Umbilical cord (tissue), 2 donors: ENCODE measurements around the gene SH3PXD2A. TPM values are rescaled to one million over a fixed set of nuclear protein-coding genes. Genes with fewer than 3 reads are reported as not detected.

Experiments used
- DNase-seq: peaks from one replicate; pipeline ENCODE4 v3.0.0-alpha.2; 2015; ENCODE audit warnings: low spot score
- total RNA-seq: library from RNA; depleted of rRNA; stranded (reverse); fragments of >200 nt; gene quantifications from one replicate; pipeline ENCODE4 v1.2.3, GENCODE V29; 2014; ENCODE audit warnings: low replicate concordance; ENCODE audit not compliant: insufficient read depth

Gene SH3PXD2A
- total RNA-seq, 1 donor from 2014 or later: 38.3 TPM

DNA sequence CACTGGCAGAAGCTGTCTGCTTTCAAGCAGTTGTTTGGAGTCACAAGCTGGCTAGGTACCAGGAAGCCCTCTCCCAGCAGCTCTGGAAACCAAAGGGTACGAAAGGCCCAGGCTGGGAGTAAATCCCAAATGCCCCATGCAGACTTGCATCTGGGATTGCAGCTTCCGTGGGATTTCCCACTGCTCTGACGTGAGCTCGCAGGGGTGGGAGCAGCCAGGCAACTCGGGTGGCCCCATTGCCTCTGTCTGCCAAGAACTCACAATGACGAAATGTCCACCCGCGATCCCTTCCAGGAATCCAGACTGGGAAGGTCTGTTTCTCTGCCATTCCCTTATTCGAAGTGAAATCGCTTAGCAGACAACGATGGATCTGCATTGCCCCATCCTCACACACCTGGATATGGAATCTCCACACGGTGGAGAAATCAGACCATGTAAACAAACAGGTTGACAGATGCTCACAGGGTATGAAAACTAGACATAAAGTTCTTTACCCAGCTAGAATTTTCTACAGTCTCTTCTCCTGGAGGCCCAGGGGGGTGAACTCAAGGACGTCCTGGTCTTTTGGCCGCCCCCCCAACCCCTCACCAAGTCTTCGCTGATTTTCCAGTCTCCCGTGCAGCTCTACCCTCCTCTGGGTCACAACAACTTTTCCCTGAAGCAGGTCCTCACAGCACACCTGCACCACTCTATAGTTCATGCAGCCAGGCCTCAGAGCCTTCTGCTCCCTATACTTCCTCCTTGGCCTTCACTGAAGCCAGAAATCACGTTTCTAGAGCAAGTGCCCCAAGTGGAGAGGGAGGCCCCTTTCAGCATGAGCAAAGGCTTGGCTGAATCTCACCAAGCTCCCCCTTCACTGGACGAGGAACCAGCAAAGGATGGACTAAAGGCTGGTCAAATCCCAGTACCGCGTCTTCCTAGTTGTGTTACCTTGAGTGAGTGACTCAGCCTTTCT lies 20.0 kb downstream of the SH3PXD2A start:
- DNase-seq: peak; percentile 88

GRCh38 chr10:103834436-103835095 lies 20.8 kb downstream of the SH3PXD2A start:
- no peak for DNase-seq

DNA sequence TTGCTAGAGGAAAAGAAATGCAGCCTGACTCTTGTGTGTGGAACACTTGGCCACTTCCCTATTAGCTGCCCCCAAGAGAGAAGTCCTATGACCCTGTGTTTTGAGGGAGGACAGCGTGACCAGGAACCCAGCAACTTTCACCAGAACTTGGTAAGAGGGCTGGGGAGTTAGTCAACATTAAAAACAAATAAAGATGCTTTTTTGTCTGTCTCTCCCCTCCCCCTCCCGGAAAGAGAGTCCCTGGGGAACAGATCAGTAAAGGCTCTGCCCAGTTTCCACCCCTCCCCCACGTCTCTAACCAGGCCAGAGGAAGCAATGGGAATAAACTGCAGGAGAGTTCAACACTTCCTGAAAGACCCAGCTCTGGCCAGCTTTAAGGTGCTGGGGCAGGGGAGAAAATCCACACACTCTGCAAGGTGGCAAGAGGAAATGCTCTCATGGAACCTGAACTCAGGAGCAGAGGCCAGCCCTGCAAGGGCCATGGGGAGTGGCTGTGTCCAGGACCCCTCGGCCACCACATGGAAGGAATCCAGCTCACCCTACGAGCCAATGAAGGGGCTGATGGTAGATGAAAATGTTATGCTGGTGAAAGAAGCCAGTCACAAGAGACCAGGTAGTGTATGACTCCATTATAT lies 21.5 kb downstream of the SH3PXD2A start:
- no peak for DNase-seq

GRCh38 chr10:103832806-103833205 lies 22.6 kb downstream of the SH3PXD2A start:
- no peak for DNase-seq

DNA sequence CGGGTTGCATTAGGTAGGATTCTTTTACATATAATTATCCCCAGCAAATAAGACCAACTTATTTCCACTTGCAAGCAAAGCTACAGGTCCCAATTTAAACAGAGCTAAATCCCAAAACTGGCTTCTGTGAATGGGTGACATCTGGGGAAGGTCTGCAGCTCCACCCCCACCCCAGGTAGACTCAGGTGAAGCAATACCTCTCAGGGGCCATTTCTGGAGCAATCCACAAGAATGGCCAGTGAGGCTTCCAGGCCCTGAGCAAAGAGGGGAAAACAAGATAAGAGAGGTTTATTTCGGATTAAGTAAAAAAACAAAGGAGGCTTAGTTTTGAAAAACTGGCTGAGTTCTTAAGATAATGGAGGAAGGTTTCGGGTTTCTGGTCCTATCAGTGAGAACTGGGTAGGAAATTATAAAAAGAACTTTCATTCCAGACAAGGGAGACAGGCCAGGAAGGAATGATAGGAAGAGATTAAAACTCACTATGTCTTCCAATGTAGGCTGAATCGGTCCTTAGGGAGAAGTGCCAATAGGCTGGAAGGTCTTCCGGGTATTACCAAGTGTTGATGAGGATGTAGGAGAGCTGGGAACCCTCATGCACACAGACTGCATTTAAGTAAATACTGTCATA lies 25.4 kb downstream of the SH3PXD2A start:
- peak; percentile 47 for DNase-seq

GRCh38 chr10:103829278-103829677 lies 26.1 kb downstream of the SH3PXD2A start:
- DNase-seq: no peak

GRCh38 chr10:103828587-103829197 lies 26.7 kb downstream of the SH3PXD2A start:
- DNase-seq: no peak

GRCh38 chr10:103828107-103828506 lies 27.3 kb downstream of the SH3PXD2A start:
- no peak for DNase-seq

DNA sequence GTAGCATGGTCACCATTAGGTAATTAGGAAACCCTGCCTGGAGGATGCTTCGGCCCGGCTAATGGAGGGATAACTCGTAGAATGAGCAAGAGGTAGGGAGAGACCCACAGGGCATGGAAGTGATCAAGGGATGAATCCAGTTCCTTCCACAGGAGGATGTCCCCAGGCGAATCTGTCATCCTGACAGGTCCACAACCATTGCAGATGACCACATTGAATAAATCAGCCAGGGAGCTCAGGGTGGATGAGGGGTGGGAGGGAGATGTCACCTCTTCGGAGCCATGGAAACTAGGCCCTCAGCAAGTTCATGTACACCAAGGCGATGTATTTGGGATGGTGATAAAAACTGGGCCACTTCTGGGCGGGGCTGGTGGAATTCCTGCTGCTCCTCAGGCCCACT lies 28.5 kb downstream of the SH3PXD2A start:
- DNase-seq: no peak

GRCh38 chr10:103824281-103824680 lies 31.1 kb downstream of the SH3PXD2A start:
- no peak for DNase-seq

DNA sequence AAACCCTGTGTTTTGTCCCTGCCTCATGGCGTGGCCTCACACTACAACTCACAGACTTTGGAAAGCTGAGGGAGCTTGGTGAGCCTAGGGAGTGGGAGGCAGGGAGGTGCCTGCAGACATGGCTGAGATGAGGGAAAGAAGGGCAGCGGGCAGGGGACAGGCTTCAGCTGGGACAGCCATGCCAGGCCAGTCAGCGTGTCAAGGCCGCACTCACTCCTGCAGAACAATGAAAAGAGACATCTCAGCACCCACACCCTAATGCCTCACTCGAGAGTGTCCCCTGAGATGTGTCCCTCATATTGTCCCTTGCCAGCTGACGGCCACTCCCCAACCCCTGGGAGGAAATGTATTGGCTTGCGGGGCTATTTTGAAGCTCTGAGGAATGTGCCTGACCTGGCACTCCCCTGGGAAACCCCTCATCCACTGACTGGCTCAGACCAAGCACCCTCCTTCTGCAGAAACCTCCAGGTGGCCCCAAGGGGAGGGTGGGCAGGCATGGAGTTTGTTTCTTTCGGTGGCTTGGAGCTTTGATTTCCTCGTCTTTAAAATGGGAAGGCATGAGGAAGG lies 31.6 kb downstream of the SH3PXD2A start:
- DNase-seq: no peak

GRCh38 chr10:103822800-103823199 lies 32.6 kb downstream of the SH3PXD2A start:
- DNase-seq: no peak

- DNase-seq: no peak
Measured at GRCh38 chr10:103822107-103822716, 33.2 kb downstream of the SH3PXD2A start.

- DNase-seq: peak; percentile 61
Measured at GRCh38 chr10:103820101-103821062, 35.0 kb downstream of the SH3PXD2A start.

DNA sequence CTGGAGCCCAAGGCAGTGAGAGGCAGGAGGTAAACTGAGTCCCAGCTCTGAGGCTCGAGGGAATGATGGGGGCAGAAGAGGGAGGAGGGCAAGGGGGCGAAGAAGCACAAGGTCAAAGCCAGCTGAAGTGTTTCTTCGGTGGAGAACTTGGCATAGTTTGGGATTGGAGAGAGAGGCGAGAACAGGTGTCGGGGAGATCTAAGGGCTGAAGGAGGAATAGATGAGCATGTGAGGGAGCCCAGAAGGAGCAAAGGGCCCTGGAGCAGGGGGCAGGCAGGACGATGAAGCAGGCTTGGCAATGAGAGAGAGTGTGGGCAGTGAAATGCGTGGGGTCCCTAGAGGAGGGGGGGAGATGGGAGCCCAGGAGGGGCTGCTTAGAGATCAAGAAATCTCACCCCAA lies 35.9 kb downstream of the SH3PXD2A start:
- DNase-seq: no peak

DNA sequence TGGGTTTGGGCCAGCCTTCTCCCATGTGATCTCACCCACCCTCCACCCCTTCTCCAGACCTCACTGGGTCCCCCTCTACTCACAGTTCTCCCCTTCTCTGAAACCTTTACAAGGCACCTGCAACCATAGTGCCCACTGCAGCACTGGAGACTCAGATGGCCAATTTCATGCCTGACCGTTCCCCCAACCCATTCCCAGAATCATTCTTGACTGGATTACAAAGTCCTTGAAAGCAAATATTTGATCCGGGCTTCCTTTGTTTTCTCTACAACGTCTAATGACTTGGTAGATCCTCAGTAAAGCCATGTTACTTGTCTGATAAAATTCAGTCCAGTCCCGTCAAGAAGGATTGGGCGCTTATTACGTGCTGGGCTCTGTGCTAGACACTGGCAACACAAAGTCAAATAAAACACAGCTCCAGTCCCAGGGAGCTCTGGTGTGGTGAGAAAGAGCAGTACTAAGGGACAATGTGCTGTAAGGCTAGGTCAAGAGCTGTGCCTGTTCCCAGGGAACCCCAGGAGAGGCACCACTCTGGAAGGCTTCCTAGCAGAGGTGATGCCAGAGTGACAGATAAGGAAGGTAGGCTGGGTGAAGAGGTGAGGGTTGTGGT lies 36.5 kb downstream of the SH3PXD2A start:
- no peak for DNase-seq

- no peak for DNase-seq
Measured at GRCh38 chr10:103818105-103818504, 37.3 kb downstream of the SH3PXD2A start.

DNA sequence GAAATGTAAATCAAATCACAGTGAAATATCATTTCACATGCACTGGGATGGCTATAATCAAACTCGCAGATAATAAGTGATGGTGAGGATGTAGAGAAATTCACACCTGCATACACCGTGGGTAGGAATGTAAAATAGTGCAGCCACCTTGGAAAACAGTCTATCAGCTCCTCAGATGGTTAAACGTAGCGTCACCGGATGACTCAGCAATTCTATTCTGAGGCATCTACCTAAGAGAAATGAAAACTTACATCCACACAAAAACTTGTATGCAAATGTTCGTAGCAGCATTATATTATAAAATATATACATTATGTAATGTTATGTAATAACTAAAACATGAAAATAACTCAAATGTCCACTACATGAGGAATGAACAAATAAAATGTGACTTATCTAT lies 38.9 kb downstream of the SH3PXD2A start:
- no peak for DNase-seq
